ENCODE results near the gene JAM2. TPM values are rescaled to one million over a fixed set of nuclear protein-coding genes. Genes with fewer than 3 reads are reported as not detected.

JAM2 gene
- total and polyA plus RNA-seq, 10 donors, result 0.80 to 2.9 (median 1.8) TPM

DNA sequence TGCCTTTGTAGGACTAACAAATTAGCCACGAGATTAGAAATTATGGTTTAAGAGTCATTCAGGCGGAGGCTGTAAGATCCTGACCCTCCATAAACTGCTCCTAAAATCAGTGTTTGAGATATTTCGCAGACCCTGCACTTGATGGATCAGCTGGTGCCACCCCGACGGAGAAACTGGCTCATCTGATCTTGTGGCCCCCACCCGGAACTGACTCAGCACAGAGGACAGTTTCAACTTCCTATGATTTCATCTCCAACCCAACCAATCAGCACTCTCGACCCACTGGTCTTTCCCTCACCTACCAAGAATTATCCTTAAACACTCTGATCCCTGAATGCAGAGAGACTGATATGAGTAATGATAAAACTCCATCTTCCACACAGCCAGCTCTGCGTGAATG lies 3.7 kb upstream of the JAM2 start:
- Histone ChIP-seq H3K4me1 (peaks cover 3 to 25% (median 22%) of the 10 kb centered on the region in 6 donors), H3K27ac (no peak overlapping the region), H3K36me3 (no peaks in the 10 kb centered on the region), H3K27me3 (replicated peaks in 1 of 7) (peaks cover 0 to 28% (median 0%) of the 10 kb centered on the region in 7 donors), H3K9me3 (no peaks in the 10 kb centered on the region), H3K4me3 (no peak overlapping the region)
- DNase-seq, result no peak
- 69 to 79% (median 74%) methylated on average over 8 of the region's 8 CpGs for WGBS, 5 donors
- TF ChIP-seq CTCF (IDR thresholded peaks at IDR 0.05 in 8 of 11, conservative IDR thresholded peaks at IDR 0.05 in 3 of 11) (no peak), POLR2A (IDR thresholded peaks at IDR 0.05) (no peak), POLR2AphosphoS5 (IDR thresholded peaks at IDR 0.05) (no peak)
- intact Hi-C loops (cut with DNase I; ENCODE audit: low total_unique reads), result no loop called here

DNA sequence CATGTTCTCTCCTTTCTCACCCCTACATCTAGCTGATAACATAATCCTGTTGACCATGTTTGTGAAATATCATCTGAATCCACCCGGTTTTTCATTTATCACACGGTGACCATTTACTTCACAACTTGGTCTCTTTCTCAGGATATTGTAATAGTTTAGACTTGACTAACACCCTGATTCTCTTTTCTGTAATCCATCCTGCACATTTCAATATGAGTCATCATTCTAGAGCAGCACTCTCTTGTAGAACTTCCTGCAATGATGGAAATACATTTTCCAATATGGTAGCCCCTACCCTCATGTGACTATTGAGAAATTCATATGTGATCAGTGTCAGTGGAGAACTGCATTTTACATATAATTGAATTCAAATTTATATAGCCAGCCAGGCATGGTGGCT lies 2.3 kb upstream of the JAM2 start:
- no peak for DNase-seq
- Histone ChIP-seq H3K4me1 (peaks cover 5 to 31% (median 25%) of the 10 kb centered on the region in 6 donors), H3K9me3 (no peaks in the 10 kb centered on the region), H3K27me3 (replicated peaks in 1 of 7) (peaks cover 0 to 30% (median 0%) of the 10 kb centered on the region in 7 donors), H3K27ac (no peak overlapping the region), H3K4me3 (no peak overlapping the region), H3K36me3 (no peaks in the 10 kb centered on the region)
- intact Hi-C loops (cut with DNase I; ENCODE audit: low total_unique reads), result no loop called here
- 63 to 91% (median 70%) methylated on average over 2 of the region's 2 CpGs for WGBS, 5 donors
- no peak for TF ChIP-seq POLR2A (IDR thresholded peaks at IDR 0.05)
- no peak for TF ChIP-seq POLR2AphosphoS5 (IDR thresholded peaks at IDR 0.05)
- TF ChIP-seq CTCF (IDR thresholded peaks at IDR 0.05 in 8 of 11, conservative IDR thresholded peaks at IDR 0.05 in 3 of 11), result no peak

- intact Hi-C loops (cut with DNase I; ENCODE audit: low total_unique reads), result no loop called here
- WGBS, 5 donors, result 56 to 64% (median 61%) methylated on average over 5 of the region's 5 CpGs
- TF ChIP-seq POLR2A (IDR thresholded peaks at IDR 0.05) (no peak), CTCF (IDR thresholded peaks at IDR 0.05 in 8 of 11, conservative IDR thresholded peaks at IDR 0.05 in 3 of 11) (no peak), POLR2AphosphoS5 (IDR thresholded peaks at IDR 0.05) (no peak)
These were observed 1.0 kb upstream of the JAM2 start for GRCh38 chr21:25637851-25638659.

GRCh38 chr21:25639551-25640201 lies 618 bp downstream of the JAM2 start:
- Histone ChIP-seq H3K27ac (peak overlapping the region in 7 of 8 donors; percentile 2 to 59 (median 43)), H3K27me3 (replicated peaks in 1 of 7) (peaks cover 0 to 30% (median 0%) of the 10 kb centered on the region in 7 donors), H3K9me3 (no peaks in the 10 kb centered on the region), H3K36me3 (no peaks in the 10 kb centered on the region), H3K4me3 (peak overlapping the region; percentile 49 to 84 (median 60)), H3K4me1 (peaks cover 5 to 31% (median 25%) of the 10 kb centered on the region in 6 donors)
- WGBS, 5 donors, result 0 to 1% (median 0%) methylated on average over 27 to 40 of the region's 40 CpGs
- TF ChIP-seq CTCF (IDR thresholded peaks at IDR 0.05 in 8 of 11, conservative IDR thresholded peaks at IDR 0.05 in 3 of 11) (peak in 6 of 11 experiments; percentile 12 to 43 (median 32)), POLR2AphosphoS5 (IDR thresholded peaks at IDR 0.05) (peak in 2 of 3 donors; percentile 28 to 32), POLR2A (IDR thresholded peaks at IDR 0.05) (no peak)
- DNase-seq, result peak; percentile 86
- intact Hi-C loops (cut with DNase I; ENCODE audit: low total_unique reads), result no loop called here

More at GRCh38 chr21:25637851-25638659, 1.0 kb upstream of the JAM2 start:
- H3K27me3 ChIP-seq (replicated peaks in 1 of 7), result peaks cover 0 to 30% (median 0%) of the 10 kb centered on the region in 7 donors
- no peak overlapping the region for H3K27ac ChIP-seq
- H3K36me3 ChIP-seq, result no peaks in the 10 kb centered on the region
- no peaks in the 10 kb centered on the region for H3K9me3 ChIP-seq
- H3K4me1 ChIP-seq, result peaks cover 5 to 31% (median 25%) of the 10 kb centered on the region in 6 donors
- no peak for DNase-seq
- H3K4me3 ChIP-seq, result peak overlapping the region in 1 of 8 donors; percentile 59

Data from spleen (tissue), 11 donors.